ENCODE measurements around the gene NDUFV2.
"Not testable (repeated sequence)": the region's sequence is repeated elsewhere in the genome, so short reads cannot be mapped to it uniquely, and the experiment has no call there.

The NDUFV2 gene

DNA sequence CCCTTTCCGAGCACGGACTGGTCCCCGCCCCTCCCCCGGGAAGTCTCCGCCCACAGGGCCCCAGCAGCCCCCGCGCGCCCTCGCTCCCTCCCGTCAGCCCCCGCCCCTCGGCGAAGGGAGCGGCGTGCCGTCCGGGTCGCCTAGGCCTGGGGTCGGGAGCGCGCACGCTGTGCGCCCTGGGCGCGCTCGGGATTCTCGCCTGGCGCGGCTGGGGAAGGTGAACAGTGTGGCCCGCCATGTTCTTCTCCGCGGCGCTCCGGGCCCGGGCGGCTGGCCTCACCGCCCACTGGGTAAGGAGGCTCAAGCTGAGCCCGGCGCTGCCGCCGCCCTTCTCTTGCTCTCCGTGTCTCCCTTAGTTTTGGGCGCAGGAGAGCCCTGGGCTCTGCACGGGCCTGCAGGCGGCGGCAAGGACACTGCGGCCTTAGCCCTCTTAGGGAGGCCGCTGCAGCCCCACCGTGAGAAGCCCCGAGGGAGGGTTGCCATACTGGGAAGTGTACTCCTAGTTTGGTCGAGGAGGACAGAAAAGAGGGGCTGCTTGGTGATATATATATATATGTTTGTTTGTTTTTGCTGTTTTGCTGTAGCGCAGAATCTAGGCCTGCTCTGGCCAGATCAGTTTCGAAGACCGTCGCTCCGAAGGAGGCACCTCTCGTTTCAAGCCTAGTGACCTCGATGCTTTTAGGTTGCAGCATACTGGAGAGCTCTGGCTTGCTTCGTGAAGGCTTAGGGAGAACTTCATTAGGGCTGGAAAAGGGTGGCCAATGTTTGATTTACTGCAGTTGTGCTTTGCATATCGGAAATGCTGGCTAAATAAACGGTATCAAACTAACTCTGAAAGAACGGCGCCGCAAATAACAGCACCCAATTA, at the start of gene NDUFV2:
Gene NDUFV2 (plus strand): TSS at position 192 of the 868 bp plus-strand sequence. CDS start 45 bp downstream, at position 237.
- DNase-seq = peak; percentile 98

DNA sequence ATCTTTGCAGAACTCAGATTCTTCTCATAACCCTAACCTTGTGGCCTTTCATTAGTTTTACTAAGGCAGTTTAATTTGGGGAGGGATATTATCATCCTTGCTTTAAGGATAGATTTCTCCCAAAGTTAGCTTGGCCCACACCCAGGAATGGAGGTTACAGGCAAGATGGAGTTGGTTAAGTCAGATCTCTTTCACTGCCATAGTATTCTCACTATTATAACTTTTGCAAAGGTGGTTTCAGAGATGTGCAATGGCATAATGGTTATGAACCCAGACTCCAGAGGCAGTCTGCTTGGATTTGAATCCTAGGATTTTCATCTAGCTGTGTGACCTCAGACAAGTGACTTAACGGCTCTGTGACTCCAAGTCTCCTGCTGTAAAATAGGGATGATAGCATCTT, 48.7 kb upstream of the NDUFV2 start:
- no peak for DNase-seq

DNA sequence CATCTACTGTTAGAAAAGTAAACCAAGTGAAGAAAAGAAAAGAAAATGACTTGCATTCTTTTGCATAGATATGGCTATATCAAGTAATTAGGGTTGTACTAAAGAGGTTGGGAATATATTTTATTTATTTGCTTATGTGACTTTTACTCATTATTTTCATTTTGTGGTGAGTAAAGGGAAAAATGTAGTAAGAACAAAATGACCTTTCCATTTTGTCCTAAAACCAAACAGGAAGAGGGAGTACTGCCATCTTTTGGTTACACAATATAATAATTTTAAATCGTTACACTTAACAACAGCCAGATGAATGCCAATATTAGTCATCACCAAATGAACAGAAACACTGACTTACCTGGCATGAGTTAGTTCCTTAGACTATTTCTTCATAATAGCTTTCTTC, 47.3 kb upstream of the NDUFV2 start:
- DNase-seq = peak; percentile 31

DNA sequence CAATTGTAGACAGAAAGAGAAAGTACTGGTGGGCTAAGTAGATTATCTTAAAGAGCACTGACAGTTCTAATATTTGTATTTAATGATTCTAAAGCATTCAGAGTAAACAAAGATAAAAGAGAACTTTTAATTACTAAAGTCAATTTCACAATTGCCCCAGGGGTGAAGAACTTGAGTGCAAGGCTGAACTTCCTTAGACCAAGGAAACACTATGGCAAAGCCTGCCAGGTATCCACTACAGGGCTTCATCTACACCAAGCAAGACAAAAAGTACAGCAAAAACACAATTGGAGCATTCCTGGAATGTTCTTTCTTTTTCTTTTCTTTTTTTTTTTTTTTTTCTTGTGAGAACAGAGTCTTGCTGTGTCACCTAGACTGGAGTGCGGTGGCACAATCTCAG, 46.9 kb upstream of the NDUFV2 start:
- DNase-seq = no peak

DNA sequence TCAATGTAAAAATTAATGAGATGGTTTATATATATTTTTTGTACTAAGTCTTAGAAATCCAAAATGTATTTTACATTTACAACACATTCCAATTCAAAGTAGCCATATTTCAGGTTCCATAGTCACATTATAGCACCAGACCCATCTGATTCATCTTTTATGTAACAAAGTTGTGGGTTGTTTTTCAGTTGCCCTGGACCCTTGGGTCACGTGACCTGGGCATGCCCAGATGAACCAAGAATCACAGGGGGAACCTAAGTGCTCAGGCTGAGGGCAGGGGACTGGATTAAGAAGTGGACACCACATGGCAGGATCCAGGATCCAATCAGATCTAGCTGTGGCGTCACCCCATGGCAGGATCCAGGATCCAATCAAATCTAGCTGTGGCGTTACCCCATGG, 44.9 kb upstream of the NDUFV2 start:
- DNase-seq = no peak

DNA sequence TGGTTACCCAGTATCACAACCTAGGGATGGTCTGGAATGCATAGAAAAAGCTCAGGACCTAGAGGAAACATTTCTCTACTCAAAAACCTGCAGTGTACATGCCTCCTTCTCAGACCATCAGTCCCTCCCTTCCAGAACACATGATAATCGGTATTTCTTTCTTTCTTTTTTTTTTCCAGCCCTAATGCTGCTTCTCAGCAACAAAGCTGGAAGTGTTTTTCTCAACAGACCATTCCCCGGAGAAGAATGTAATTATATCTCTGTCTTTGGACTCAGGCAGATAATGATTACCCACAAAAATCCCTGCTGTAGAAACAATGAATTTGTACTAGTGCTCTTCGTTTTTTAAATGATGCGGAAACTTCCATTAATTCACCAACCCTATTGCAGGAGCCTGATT, 44.1 kb upstream of the NDUFV2 start:
- DNase-seq = no peak

DNA sequence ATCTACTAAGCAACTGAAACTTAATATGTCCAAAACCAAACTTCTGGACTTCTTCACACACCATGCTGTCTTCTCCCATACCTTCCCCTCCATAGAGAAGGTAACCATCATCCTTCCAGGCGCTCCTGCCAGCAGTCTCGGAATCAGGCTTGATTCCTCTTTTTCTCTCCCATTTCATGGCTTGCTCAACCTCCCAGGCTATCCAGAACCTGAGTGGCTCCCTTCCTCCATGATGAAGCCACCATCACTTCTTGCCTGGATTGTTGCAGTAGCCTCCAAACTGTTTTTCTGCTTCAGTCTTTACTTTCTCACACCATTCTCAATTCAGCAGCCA, 40.1 kb upstream of the NDUFV2 start:
- DNase-seq = no peak

DNA sequence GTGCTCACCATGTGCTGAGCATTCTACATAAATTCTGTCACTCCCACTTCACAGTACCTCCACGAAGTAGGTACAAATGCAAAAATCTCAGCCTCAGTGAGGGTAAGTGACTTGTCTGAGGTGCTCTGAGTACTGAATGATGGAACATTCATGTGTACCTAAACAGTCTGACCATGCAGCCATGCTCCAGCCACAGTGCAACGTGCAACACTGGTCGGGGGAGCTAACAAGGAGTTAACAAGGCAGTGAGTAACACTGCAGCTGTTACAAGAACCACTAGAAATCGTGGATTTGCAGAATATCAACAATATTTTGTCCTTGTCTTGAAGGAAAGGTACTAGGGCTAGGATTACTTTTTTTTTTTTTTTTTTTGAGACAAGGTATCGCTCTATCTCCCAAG, 36.6 kb upstream of the NDUFV2 start:
- no peak for DNase-seq

DNA sequence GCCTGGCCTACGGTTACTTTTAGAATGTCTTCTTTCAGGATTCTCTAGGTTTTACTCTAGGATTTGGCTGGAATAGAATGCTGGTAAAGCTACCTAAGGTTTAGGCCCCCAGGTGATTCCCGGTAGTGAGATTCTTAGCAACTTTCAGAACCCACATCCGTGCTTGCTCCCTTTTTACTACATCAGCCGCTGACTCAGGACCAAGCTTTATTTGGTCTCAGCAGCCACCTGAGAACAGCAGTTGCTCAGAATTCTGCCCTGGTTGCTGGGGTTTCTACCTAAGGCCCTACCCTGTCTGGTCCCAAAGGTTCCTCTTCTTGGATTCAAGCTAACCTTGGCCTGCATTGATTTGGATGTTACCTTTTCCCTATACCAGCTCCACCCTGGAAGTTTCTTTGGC, 36.1 kb upstream of the NDUFV2 start:
- DNase-seq = no peak

DNA sequence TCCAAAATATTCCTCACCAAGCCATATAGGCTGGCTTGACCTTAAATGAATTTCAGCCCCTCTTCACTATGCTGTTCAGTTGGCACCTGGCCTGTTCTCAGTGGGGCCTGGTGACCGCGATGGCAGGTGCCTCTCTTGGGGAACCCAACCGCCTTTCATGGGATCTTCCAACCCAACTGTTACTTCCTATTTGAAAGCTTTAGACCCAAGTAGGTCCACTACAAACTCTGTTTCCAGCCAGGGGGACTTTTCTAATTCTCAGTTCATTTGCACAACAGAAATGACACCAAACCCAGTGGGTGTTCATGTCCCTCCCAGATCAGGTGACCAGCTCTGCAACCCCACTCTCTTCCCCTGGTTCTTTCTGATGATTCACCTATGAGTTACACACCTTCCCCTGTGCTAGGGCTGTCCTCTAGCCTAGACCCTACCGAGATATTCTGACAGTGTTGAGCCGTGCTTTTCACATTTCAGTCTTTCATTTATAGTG, 35.6 kb upstream of the NDUFV2 start:
- no peak for DNase-seq

DNA sequence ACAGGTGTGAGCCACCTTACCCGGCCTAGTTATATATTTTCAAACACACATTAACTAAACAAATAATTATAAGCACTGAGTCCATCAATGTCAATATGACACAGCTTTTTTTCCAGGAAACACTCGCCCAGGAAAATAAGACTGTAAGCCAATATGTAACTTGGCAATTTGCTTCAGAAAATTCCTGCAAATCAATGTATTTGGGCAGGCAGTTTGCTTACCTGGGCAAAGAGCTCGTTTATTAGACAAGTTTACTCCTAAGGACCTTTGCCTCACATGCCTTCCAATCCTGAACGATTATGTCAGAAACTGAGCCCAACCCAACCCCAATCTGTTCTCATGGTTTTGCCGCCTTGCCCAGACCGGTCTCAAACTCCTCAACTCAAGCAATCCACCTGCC, 34.7 kb upstream of the NDUFV2 start:
- DNase-seq = no peak

DNA sequence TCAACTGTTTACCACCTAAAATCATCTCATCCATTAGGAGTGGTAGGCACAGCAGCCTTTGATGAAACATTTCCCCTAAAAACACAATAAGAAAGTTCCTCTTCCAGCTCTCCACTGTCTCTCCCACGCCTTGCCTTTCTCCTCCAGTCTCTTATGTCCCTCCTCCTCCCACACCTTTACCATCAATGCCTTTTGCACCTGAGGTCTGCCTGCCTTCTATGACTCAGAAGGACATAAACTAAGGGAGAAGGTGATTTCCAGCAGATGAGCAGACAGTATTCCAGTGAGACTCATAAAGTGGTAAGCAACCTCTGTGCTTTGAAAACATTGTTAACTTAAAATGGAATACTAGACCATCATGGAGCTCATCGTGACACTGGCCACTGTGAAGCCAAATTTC, 34.2 kb upstream of the NDUFV2 start:
- DNase-seq = no peak

DNA sequence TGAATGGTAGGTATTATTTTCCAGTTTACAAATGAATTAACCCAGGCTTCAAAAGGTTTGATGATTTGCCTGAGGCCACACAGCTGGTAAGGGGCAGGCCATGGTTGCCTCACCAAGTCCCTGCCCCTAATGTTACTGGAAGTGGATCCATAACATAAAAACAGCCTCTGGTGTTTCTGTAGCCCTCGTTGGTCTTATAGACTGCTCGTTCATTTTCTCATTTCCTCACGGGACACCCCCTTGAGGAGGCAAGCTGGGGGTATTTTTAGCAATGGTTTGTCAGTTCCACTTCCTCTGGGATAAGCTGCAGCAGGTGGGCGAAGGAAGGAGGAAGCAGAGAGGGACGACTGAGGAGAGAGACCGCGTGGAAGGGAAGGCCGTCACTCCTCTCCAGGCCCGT, 32.9 kb upstream of the NDUFV2 start:
- no peak for DNase-seq

DNA sequence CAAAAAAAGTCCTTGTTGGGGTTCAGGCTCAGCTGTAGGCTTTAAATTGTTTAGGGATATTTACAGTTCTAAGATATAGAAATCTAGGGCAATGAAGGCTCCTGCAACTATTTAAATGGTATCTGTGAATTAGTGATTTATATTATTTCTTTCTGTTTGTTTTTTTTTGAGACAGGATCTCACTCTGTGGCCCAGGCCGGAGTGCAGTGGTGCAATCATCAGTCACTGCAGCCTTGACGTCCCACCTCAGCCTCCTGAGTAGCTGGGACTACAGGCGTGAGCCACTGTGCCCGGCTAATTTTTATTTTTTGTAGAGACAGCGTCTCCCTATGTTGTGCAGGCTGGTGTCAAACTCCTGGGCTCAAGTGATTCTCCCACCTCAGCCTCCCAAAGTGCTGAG, 32.3 kb upstream of the NDUFV2 start:
- no peak for DNase-seq

DNA sequence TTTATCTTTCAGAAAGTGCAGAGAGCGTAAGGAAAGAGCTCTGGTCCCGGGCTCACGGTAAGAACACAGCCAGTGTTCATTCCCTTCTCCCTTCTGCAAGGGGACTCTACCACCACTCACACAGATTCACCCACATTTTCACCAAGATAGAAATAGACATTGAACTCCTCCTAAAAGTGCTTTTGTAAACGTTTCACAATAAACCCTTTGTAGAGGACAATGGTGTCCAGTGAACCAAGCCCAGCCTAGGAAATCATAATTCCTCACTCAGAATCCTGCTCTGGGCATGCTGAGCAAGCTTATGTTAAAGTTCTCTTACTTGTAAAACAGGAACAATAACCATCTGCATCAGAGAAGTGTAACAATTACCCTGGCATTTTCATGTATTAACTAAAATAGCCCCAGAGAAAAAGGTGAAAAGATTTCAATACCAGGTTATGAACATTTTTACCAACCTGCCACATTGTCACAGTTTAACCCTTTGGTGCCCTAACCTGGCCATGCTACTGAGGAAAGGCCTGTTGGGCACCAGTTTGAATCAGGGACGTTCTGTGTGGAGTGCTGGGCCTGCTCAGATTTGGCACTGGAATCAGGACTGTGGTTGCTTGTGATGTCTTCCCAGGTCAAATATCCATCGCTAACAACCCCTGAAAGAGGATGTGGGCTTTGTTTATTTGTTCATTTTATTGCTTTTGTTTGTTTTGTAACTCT, 22.5 kb upstream of the NDUFV2 start:
- DNase-seq = no peak

DNA sequence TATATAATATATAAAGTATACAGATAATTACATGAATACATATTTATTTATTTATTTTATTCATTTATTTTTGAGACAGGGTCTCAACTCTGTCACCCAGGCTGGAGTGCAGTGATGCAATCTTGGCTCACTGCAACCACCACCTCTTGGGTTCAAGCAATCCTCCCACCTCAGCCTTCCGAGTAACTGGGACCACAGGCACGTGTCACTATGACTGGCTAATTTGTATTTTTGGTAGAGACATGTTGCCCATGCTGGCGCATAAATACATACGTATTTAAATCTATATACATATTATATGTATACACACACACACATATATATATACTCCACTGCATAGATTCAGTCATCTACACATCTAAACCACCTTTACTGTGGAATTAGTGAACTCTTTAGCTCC, 20.6 kb upstream of the NDUFV2 start:
- DNase-seq = peak; percentile 81

DNA sequence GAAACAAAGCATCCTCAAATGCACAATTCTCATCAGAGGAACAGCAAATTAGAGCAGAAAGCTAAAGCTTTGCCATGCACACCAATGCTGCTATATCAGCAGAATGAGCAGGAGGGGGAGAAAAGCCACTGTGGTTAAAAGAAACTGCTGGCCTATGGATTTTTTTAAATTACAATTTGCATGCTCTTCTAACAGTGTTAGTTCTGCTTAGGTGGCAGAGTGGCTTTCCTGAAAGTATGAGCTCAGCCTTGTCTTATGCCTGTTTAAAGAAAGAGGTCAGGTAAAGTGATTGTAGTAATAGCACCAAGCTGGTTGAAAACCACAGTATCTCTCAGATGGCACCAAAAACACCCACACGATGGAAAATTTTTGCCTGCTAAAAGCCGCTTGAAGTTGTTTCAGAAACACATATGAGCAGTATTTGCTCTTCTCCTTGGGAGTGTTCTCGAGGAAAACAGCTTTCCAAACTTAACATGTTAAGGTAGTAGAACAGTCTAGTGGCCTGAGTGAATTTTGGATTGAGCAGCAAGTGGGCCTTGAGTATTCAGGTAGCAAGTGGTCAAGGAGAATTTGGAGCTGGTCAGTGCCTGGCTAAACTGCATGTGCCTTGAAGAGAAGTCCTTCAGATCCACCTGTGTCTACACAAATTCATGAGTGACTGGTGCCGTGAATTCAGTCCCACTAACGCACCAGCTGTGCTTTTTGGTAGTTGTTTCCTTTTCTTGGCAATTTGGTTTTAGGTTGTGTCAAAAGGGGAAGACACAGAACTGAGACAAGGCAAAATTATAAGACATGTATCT, 19.6 kb upstream of the NDUFV2 start:
- DNase-seq = peak; percentile 92

DNA sequence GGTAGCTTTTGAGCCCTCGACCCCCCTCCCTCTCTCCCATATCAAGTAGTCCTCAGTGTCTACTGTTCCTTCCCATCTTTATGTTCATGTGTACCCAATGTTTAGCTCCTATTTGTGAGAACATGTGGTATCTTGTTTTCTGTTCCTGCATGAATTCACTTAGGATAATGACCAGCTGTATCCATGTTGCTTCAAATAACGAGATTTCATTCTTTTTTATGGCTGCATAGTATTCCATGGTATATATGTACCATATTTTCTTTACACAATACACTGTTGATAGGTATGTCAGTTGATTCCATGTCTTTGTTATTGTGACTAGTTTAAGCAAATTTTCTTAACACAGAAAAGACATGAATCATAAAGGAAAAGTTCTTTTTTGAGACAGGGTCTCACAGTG, 16.5 kb upstream of the NDUFV2 start:
- DNase-seq = no peak

DNA sequence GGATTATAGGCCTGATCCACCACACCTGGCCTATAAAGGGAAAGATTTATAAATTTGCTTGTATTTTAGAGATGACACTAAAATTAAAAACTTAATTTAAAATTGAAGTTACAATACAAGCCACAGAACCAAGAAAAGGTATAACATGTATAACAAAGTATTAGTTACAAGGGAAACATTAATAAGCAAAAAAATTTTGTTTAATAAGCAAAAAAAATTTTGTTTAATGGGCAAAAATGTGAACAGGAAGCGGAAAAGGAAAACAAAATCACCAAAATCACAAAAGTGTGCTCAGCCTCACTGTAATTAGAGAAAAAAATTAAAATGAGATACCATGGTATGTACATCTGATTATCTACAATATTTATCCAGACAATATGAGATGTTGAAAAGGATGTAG, 15.9 kb upstream of the NDUFV2 start:
- DNase-seq = no peak

DNA sequence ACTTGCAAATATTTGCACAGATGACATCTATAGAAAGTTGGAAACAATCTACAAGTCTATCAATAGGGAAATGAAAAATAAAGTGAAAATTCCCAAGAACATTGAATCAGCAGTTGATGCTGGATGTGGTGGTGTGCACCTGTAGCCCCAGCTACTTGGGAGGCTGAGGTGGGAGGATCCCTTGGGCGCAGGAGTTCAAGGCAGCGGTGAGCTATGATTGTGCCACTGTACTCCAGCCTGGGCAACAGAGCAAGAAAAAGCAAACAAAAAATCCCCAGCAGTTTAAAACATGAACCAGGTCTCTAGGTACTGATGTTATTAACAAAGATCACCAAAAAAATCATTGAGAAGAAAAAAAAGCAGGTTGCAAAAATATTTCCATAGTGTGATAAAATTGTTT, 15.4 kb upstream of the NDUFV2 start:
- DNase-seq = no peak

DNA sequence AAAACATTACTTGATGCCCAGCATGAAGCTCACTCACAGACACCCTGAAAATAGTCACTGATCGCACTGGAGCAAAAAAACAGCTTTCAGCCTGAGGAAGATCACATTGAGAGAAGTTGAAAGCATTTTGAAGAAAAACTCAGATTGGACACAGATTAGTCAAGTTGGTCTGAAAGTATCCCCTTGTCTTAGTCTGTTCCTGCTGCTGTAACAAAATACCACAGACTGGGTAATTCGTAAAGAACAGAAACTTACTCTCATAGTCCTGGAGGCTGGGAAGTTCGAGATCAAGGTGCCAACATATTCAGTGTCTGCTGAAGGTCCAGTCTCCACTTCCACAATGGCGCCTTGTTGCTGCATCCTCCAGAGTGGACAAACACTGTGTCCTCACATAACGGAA, 14.2 kb upstream of the NDUFV2 start:
- peak; percentile 27 for DNase-seq

DNA sequence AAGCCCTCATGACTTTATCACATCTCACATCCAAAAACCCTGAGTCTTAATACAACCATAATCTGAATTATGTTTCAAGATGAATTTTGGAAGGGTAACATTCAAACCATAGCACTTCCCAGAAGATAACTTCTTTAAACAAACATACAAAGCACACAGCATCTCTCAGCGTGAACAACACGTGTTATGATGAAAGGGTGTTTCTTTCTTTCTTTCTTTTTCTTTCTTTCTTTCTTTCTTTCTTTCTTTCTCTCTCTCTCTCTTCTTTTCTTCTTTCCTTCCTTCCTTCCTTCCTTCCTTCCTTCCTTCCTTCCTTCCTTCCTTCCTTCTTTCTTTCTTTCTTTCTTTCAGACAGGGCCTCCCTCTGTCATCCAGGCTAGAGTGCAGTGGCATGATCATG, 13.8 kb upstream of the NDUFV2 start:
- DNase-seq = not testable (repeated sequence)

DNA sequence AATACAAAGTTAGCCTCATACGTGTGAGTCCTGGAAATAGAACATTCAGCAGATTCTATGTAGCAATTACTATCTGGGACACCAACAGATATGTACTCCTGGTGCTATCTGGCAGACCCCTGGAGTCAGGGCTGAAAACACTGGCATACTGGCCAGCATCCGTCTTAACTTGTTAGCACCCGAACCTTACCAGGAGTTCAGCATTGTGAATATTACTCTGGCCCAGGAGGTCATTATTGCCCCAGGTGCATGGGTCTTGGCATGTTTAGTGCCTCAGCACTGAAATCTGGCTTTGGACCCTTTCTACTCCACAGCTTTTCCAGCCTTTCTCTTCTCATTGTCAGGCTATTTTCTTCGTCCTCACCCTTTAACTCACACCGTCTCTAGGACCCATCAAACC, 11.9 kb upstream of the NDUFV2 start:
- DNase-seq = no peak

DNA sequence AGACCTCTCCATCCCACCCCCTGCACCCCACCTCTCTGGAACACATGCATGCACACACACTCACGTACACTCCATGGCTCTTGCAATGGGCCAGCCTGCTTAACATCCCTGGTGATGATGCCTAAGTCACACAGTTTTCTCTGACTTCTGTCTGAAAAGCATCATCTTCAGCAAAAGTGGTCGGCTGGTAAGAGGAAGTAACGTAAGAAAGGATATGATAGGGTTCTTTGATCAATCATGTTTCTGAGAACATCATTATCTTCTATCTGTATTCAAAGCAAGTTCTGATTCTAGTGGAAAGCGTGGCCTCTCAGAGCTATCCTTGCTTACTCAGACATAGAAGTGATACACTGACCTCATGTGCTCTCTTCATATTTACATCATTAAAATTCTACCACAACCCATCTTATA, 11.4 kb upstream of the NDUFV2 start:
- DNase-seq = peak; percentile 87

Measured in activated CD4-positive, alpha-beta T cell treated with anti-CD3 and anti-CD28 coated beads, Interleukin-2, amount 50 U/mL, for 16 hours (primary cell).